GM10847 (cell line): Measurements from ENCODE around the gene PRR22.

Experiments
- POLR2A ChIP-seq: IDR thresholded peaks from 2 replicates; pipeline ENCODE4 v1.6.1; 2011; ENCODE audit not compliant: insufficient read length; ENCODE audit errors: extremely low read depth

PRR22 gene

GRCh38 chr19:5743630-5744029 lies 40.9 kb downstream of the PRR22 start:
- TF ChIP-seq POLR2A: no peak

GRCh38 chr19:5742051-5742450 lies 42.5 kb downstream of the PRR22 start:
- no peak for TF ChIP-seq POLR2A

DNA sequence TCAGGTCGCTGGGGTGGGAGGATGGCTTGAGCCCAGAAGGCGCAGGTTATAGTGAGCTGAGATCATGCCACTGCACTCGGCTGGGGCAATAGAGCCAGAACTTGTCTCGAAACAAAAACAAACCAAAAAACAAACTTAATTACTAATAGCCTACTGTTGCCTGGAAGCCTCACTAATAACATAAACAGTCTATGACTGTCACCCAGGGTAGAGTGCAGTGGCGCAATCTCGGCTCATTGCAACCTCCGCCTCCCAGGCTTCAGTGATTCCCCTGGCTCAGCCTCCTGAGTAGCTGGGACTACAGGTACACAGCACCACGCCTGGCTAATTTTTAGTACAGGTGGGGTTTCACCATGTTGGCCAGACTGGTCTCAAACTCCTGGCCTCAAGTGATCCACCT lies 46.1 kb downstream of the PRR22 start:
- TF ChIP-seq POLR2A: no peak
